ENCODE measurements around the gene SIRT3. TPM values are rescaled to one million over a fixed set of nuclear protein-coding genes. Genes with fewer than 3 reads are reported as not detected.

Gene SIRT3
- total RNA-seq, 4 donors from 2014 or later = 8.1 to 48.0 (median 14.7) TPM

GRCh38 chr11:244376-244775 lies 8.2 kb upstream of the SIRT3 start:
- TF ChIP-seq CTCF (IDR thresholded peaks at IDR 0.05; ENCODE audit: low read depth) = no peak

GRCh38 chr11:241634-242033 lies 5.5 kb upstream of the SIRT3 start:
- TF ChIP-seq CTCF (IDR thresholded peaks at IDR 0.05; ENCODE audit: low read depth) = no peak

GRCh38 chr11:240315-240714 lies 4.2 kb upstream of the SIRT3 start:
- no peak for TF ChIP-seq CTCF (IDR thresholded peaks at IDR 0.05; ENCODE audit: low read depth)

GRCh38 chr11:236774-237767 lies 929 bp upstream of the SIRT3 start, which contains the start of gene PSMD13:
Gene PSMD13, plus strand, starts transcription at chr11:236976. Its CDS starts 74 bp downstream, at chr11:237050.
- TF ChIP-seq CTCF (IDR thresholded peaks at IDR 0.05; ENCODE audit: low read depth) = no peak

GRCh38 chr11:235609-235996 lies 539 bp downstream of the SIRT3 start:
- TF ChIP-seq CTCF (IDR thresholded peaks at IDR 0.05; ENCODE audit: low read depth) = no peak

GRCh38 chr11:235180-235579 lies 962 bp downstream of the SIRT3 start:
- TF ChIP-seq CTCF (IDR thresholded peaks at IDR 0.05; ENCODE audit: low read depth) = no peak

- TF ChIP-seq CTCF (IDR thresholded peaks at IDR 0.05; ENCODE audit: low read depth) = no peak
Measured at GRCh38 chr11:232783-233565, 3.2 kb downstream of the SIRT3 start.
